B cell (primary cell): ENCODE results near the gene ATAD5. TPM values are rescaled to one million over a fixed set of nuclear protein-coding genes. Genes with fewer than 3 reads are reported as not detected.

Source experiments
- ATAC-seq: fragments of 200-7000 bp; cut with Tn5 transposase; one replicate; pipeline ENCODE4 v1.10.0; 2021; ENCODE audit warnings: low read depth, mild to moderate bottlenecking, moderate number of reproducible peaks, moderate library complexity
- CTCF ChIA-PET: fragments of 350-600 bp; sonication (Branson Sonifier 250); formaldehyde crosslinking; loops from one replicate; lab custom pipeline; 2021; ENCODE audit warnings: antibody characterized with exemption, inconsistent platforms; lab: Charles Lee
- POLR2A ChIA-PET: fragments of 350-600 bp; sonication (Branson Sonifier 250); formaldehyde crosslinking; loops from one replicate; lab custom pipeline; 2021; ENCODE audit warnings: antibody characterized with exemption; lab: Charles Lee
- DNase-seq: peaks from one replicate; pipeline ENCODE4 v3.0.0; 2013
- H2AFZ ChIP-seq: 2 replicates; pipeline ENCODE4 v1.6.1; 2012; ENCODE audit warnings: mild to moderate bottlenecking, low read depth, low read length; ENCODE audit not compliant: insufficient read depth, poor library complexity, severe bottlenecking
- H3K27ac ChIP-seq, 2 donors: 1 replicate in 1 of 2; 2 replicates in 1 of 2; pipeline ENCODE4 v1.5.1; 2012 to 2013; ENCODE audit warnings: low read length in 2 of 2, mild to moderate bottlenecking in 2 of 2, moderate library complexity in 1 of 2
- H3K27me3 ChIP-seq, 4 experiments: fragments of 200-600 bp in 1 of 4; sonication (generic) in 1 of 4; replicated peaks in 1 of 4; 1 replicate in 2 of 4; 2 replicates in 2 of 4; pipeline versions ENCODE4 v1.6.1 to v1.7.0; 2013 to 2016; ENCODE audit warnings: low read length in 3 of 4, mild to moderate bottlenecking in 2 of 4, mixed read lengths in 1 of 4, moderate library complexity in 1 of 4; ENCODE audit not compliant: insufficient read depth in 4 of 4, control insufficient read depth in 3 of 4; ENCODE audit errors: control extremely low read depth in 1 of 4
- H3K36me3 ChIP-seq, 2 experiments: replicated peaks in 1 of 2; 1 replicate in 1 of 2; 2 replicates in 1 of 2; pipeline versions ENCODE4 v1.6.1 to v1.7.1; 2013; ENCODE audit warnings: low read length in 1 of 2; ENCODE audit not compliant: insufficient read depth in 2 of 2, control insufficient read depth in 1 of 2; ENCODE audit errors: control extremely low read depth in 1 of 2, extremely low read depth in 1 of 2
- H3K4me1 ChIP-seq, 2 donors: fragments of 200-600 bp in 1 of 2; sonication (generic) in 1 of 2; 1 replicate in 1 of 2; 2 replicates in 1 of 2; pipeline versions ENCODE4 v1.5.1 to v1.6.1; 2013 to 2017; ENCODE audit warnings: low read length in 2 of 2; ENCODE audit not compliant: control insufficient read depth in 2 of 2, insufficient read depth in 2 of 2
- H3K4me2 ChIP-seq: replicated peaks from 2 replicates; pipeline ENCODE3; 2012; ENCODE audit warnings: mild to moderate bottlenecking, low read depth, low read length; ENCODE audit not compliant: poor library complexity, severe bottlenecking
- H3K4me3 ChIP-seq, 5 experiments: fragments of 200-600 bp in 1 of 5; sonication (generic) in 1 of 5; 1 replicate in 3 of 5; 2 replicates in 2 of 5; pipeline versions ENCODE4 v1.5.1 to v1.7.0; 2011 to 2016; ENCODE audit warnings: low read length in 4 of 5, mild to moderate bottlenecking in 4 of 5, low read depth in 2 of 5, control low read depth in 1 of 5, moderate library complexity in 1 of 5; ENCODE audit not compliant: insufficient read depth in 1 of 5; ENCODE audit errors: control extremely low read depth in 1 of 5, extremely low read depth in 1 of 5
- H3K79me2 ChIP-seq: fragments of 200-600 bp; sonication (generic); one replicate; pipeline ENCODE4 v1.6.0; 2016; ENCODE audit warnings: low read length; ENCODE audit not compliant: control insufficient read depth, insufficient read depth
- H3K9ac ChIP-seq: fragments of 200-600 bp; sonication (generic); 2 replicates; pipeline ENCODE4 v1.6.1; 2017; ENCODE audit warnings: mild to moderate bottlenecking, low read length, moderate library complexity
- H3K9me3 ChIP-seq, 3 donors: one replicate each; pipeline versions ENCODE4 v1.6.1 to v1.7.1; 2013; ENCODE audit warnings: low read length in 2 of 3; ENCODE audit not compliant: control insufficient read depth in 2 of 3, insufficient read depth in 1 of 3; ENCODE audit errors: control extremely low read depth in 1 of 3
- H4K20me1 ChIP-seq: 2 replicates; pipeline ENCODE4 v1.6.0; 2012; ENCODE audit warnings: mild to moderate bottlenecking, low read length; ENCODE audit not compliant: insufficient read depth, control insufficient read depth, poor library complexity, severe bottlenecking
- H3K27ac Mint-ChIP-seq: one replicate; pipeline ENCODE4 v1.8.0; 2021; ENCODE audit warnings: mixed read lengths
- H3K27me3 Mint-ChIP-seq: one replicate; pipeline ENCODE4 v1.8.0; 2021; ENCODE audit warnings: mixed read lengths
- H3K4me1 Mint-ChIP-seq: one replicate; pipeline ENCODE4 v1.8.0; 2021; ENCODE audit warnings: mixed read lengths
- H3K4me3 Mint-ChIP-seq: one replicate; pipeline ENCODE4 v1.8.0; 2021; ENCODE audit warnings: mixed read lengths
- H3K9me3 Mint-ChIP-seq: one replicate; pipeline ENCODE4 v1.8.0; 2022; ENCODE audit warnings: mixed read lengths; ENCODE audit not compliant: insufficient read depth
- EZH2 ChIP-seq: IDR thresholded peaks from 2 replicates; pipeline ENCODE4 v1.6.1; 2012; ENCODE audit warnings: borderline replicate concordance, low read depth, mild to moderate bottlenecking, moderate library complexity, low read length; ENCODE audit not compliant: insufficient read depth, poor library complexity, severe bottlenecking
- WGBS: methylation state at CpG from one replicate; pipeline ENCODE4 v1.1.5; 2013; ENCODE audit warnings: missing lambda C conversion rate; ENCODE audit not compliant: insufficient coverage; 5-methylcytosine and 5-hydroxymethylcytosine counted together
- intact Hi-C: fragments of 100-400 bp; cut with micrococcal nuclease; formaldehyde crosslinking; loops from one replicate; pipeline ENCODE4 v1.10.0; 2022
- polyA plus RNA-seq: library from polyadenylated mRNA; depleted of rRNA; stranded (reverse); fragments of >200 nt; gene quantifications from 2 replicates; pipeline ENCODE4 v1.2.3, GENCODE V29; 2012
- total RNA-seq, 2 donors: library from RNA; stranded (reverse); fragments of 120-200 nt in 1 of 2; gene quantifications; 1 replicate in 1 of 2; 2 replicates in 1 of 2; pipeline versions ENCODE4 v1.2.3 to v1.2.4, GENCODE V29; 2013 to 2022
- TF ChIP-seq, protein P1 (sequence below): fragments of 200-600 bp; IDR thresholded peaks from one replicate; pipeline ENCODE4 v1.8.0; 2022; ENCODE audit warnings: antibody characterized with exemption, mild to moderate bottlenecking

ATAD5 gene
- total and polyA plus RNA-seq, 2 donors (not counting 1 experiment from before 2014, with no cell fraction given): 1.2 to 7.3 TPM

GRCh38 chr17:30838202-30838807, 6.5 kb downstream of the ATAD5 start:
- H3K4me1 ChIP-seq: no peaks in the 10 kb centered on the region
- ATAC-seq (no peak), DNase-seq (no peak)
- Mint-ChIP-seq H3K4me1 (peaks cover 8% of the 10 kb centered on the region), H3K27me3 (no peaks in the 10 kb centered on the region), H3K4me3 (no peak overlapping the region), H3K9me3 (no peaks in the 10 kb centered on the region), H3K27ac (no peak overlapping the region)
- peaks cover 2% of the 10 kb centered on the region for H3K79me2 ChIP-seq
- no peak overlapping the region for H3K4me3 ChIP-seq
- no peak overlapping the region for H3K9ac ChIP-seq
- no peak overlapping the region for H3K27ac ChIP-seq
- ChIA-PET POLR2A (interaction anchor here (0.6 kb wide), 1 partner anchor 169 kb away, joined by 6 read pairs; no protein-coding TSS in a partner anchor), CTCF (interaction anchor here (0.6 to 1.5 kb wide), 3 partner anchors 11 to 52 kb away, joined by 3 to 5 read pairs (median 4); no protein-coding TSS in a partner anchor)
- peaks cover 0 to 4% (median 0%) of the 10 kb centered on the region in 3 donors for H3K9me3 ChIP-seq
- H3K4me2 ChIP-seq: no peak overlapping the region
- no peaks in the 10 kb centered on the region for H3K27me3 ChIP-seq
- H3K36me3 ChIP-seq: peaks cover 0 to 7% of the 10 kb centered on the region in 2 experiments
- intact Hi-C loops: no loop called here
- TF ChIP-seq EZH2: no peak
- TF ChIP-seq, protein P1, sequence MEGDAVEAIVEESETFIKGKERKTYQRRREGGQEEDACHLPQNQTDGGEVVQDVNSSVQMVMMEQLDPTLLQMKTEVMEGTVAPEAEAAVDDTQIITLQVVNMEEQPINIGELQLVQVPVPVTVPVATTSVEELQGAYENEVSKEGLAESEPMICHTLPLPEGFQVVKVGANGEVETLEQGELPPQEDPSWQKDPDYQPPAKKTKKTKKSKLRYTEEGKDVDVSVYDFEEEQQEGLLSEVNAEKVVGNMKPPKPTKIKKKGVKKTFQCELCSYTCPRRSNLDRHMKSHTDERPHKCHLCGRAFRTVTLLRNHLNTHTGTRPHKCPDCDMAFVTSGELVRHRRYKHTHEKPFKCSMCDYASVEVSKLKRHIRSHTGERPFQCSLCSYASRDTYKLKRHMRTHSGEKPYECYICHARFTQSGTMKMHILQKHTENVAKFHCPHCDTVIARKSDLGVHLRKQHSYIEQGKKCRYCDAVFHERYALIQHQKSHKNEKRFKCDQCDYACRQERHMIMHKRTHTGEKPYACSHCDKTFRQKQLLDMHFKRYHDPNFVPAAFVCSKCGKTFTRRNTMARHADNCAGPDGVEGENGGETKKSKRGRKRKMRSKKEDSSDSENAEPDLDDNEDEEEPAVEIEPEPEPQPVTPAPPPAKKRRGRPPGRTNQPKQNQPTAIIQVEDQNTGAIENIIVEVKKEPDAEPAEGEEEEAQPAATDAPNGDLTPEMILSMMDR: no peak
- H4K20me1 ChIP-seq: no peaks in the 10 kb centered on the region
- 100% methylated on average over 1 of the region's 5 CpGs for WGBS
- H2AFZ ChIP-seq: no peak overlapping the region

GRCh38 chr17:30840771-30841170, 9.0 kb downstream of the ATAD5 start:
- CTCF ChIA-PET: interaction anchor here (0.7 kb wide), 1 partner anchor 9 kb away, joined by 3 read pairs; the partner anchor contains the start of gene ATAD5

More at GRCh38 chr17:30840771-30841170, 9.0 kb downstream of the ATAD5 start:
- ATAC-seq (peak; percentile 36), DNase-seq (peak; percentile 26)
- Histone ChIP-seq H3K27ac (peak overlapping the region; percentile 21 to 69), H3K79me2 (no peaks in the 10 kb centered on the region), H3K4me1 (no peaks in the 10 kb centered on the region), H2AFZ (peak overlapping the region; percentile 53), H3K9ac (no peak overlapping the region), H3K36me3 (peaks cover 2 to 7% of the 10 kb centered on the region in 2 experiments), H3K27me3 (no peaks in the 10 kb centered on the region), H3K4me3 (peak overlapping the region in 3 of 5 experiments; percentile 6 to 38 (median 29)), H3K4me2 (peak overlapping the region; percentile 53), H4K20me1 (no peaks in the 10 kb centered on the region), H3K9me3 (peaks cover 0 to 4% (median 0%) of the 10 kb centered on the region in 3 donors)
- TF ChIP-seq, protein P1: no peak
- no peak for TF ChIP-seq EZH2
- peaks cover 8% of the 10 kb centered on the region for H3K4me1 Mint-ChIP-seq
- 84% methylated on average over 7 of the region's 7 CpGs for WGBS
- no peaks in the 10 kb centered on the region for H3K9me3 Mint-ChIP-seq
- peak overlapping the region; percentile 58 for H3K4me3 Mint-ChIP-seq
- POLR2A ChIA-PET: interaction anchor here (1.0 to 1.2 kb wide), 2 partner anchors 9 to 78 kb away, joined by 3 to 4 read pairs; partner anchors contain the start of gene ATAD5
- intact Hi-C loops: no loop called here
- no peaks in the 10 kb centered on the region for H3K27me3 Mint-ChIP-seq
- peak overlapping the region; percentile 81 for H3K27ac Mint-ChIP-seq
